ENCODE measurements around the gene SLC25A11.

SLC25A11 gene

GRCh38 chr17:4893272-4893671 lies 46.6 kb downstream of the SLC25A11 start:
- DNase-seq, result no peak

GRCh38 chr17:4892499-4893221 lies 47.2 kb downstream of the SLC25A11 start:
- DNase-seq, result no peak

GRCh38 chr17:4891411-4892410 lies 48.1 kb downstream of the SLC25A11 start:
- DNase-seq, result no peak

GRCh38 chr17:4887581-4887980 lies 52.3 kb downstream of the SLC25A11 start:
- no peak for DNase-seq
